ENCODE data around the gene ZDHHC5.
A peak's percentile ranks its signal among the peaks of the same experiment; 100 is the strongest.

ZDHHC5 gene

GRCh38 chr11:57641011-57641807 is 26.7 kb upstream of the ZDHHC5 start:
- DNase-seq (ENCODE audit: low spot score) = peak; percentile 80
- in situ Hi-C loops (cut with MboI; ENCODE audit: low pct_unique_long_range_greater_than_20kb, low sequenced_read_pairs, unreplicated experiment) = loop anchor here (25.0 kb wide), 1 partner anchor 279 kb away; no protein-coding TSS in a partner anchor
- TF ChIP-seq, protein P1, sequence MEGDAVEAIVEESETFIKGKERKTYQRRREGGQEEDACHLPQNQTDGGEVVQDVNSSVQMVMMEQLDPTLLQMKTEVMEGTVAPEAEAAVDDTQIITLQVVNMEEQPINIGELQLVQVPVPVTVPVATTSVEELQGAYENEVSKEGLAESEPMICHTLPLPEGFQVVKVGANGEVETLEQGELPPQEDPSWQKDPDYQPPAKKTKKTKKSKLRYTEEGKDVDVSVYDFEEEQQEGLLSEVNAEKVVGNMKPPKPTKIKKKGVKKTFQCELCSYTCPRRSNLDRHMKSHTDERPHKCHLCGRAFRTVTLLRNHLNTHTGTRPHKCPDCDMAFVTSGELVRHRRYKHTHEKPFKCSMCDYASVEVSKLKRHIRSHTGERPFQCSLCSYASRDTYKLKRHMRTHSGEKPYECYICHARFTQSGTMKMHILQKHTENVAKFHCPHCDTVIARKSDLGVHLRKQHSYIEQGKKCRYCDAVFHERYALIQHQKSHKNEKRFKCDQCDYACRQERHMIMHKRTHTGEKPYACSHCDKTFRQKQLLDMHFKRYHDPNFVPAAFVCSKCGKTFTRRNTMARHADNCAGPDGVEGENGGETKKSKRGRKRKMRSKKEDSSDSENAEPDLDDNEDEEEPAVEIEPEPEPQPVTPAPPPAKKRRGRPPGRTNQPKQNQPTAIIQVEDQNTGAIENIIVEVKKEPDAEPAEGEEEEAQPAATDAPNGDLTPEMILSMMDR (IDR thresholded peaks at IDR 0.05; ENCODE audit: extremely low read depth, insufficient read depth, missing control alignments) = peak; percentile 49

DNA sequence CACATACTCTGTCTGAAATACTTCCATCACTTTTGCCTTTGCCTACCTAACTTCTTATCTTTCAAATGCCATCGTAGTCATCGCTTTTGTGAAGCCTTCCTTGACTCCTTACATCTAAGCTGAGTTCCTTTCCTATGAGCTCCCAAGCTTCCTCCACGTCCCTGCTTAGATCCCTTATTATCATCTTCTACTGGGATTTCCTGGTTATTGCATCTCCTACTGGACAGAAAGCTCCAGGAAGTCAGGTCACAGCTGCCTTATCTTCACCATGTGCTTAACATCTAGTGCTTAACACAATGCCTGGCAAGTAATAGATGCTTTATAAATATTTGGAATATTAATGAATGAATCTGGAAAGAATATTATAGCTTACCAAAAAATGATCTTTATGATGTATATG is 24.1 kb upstream of the ZDHHC5 start:
- in situ Hi-C loops (cut with MboI; ENCODE audit: low pct_unique_long_range_greater_than_20kb, low sequenced_read_pairs, unreplicated experiment) = loop anchor here (25.0 kb wide), 1 partner anchor 282 kb away; no protein-coding TSS in a partner anchor
- no peak for DNase-seq (ENCODE audit: low spot score)

GRCh38 chr11:57644748-57645688 is 22.9 kb upstream of the ZDHHC5 start:
- in situ Hi-C loops (cut with MboI; ENCODE audit: low pct_unique_long_range_greater_than_20kb, low sequenced_read_pairs, unreplicated experiment) = loop anchor here (25.0 kb wide), 1 partner anchor 283 kb away; no protein-coding TSS in a partner anchor
- DNase-seq (ENCODE audit: low spot score) = peak; percentile 84
- TF ChIP-seq, protein P1 (IDR thresholded peaks at IDR 0.05; ENCODE audit: extremely low read depth, insufficient read depth, missing control alignments) = peak; percentile 83

More for the DNA sequence above, 24.1 kb upstream of the ZDHHC5 start:
- TF ChIP-seq, protein P1 (IDR thresholded peaks at IDR 0.05; ENCODE audit: extremely low read depth, insufficient read depth, missing control alignments) = no peak

GRCh38 chr11:57645689-57646085 is 22.2 kb upstream of the ZDHHC5 start:
- TF ChIP-seq, protein P1 (IDR thresholded peaks at IDR 0.05; ENCODE audit: extremely low read depth, insufficient read depth, missing control alignments) = no peak
- DNase-seq (ENCODE audit: low spot score) = no peak
- in situ Hi-C loops (cut with MboI; ENCODE audit: low pct_unique_long_range_greater_than_20kb, low sequenced_read_pairs, unreplicated experiment) = loop anchor here (25.0 kb wide), 1 partner anchor 283 kb away; no protein-coding TSS in a partner anchor

DNA sequence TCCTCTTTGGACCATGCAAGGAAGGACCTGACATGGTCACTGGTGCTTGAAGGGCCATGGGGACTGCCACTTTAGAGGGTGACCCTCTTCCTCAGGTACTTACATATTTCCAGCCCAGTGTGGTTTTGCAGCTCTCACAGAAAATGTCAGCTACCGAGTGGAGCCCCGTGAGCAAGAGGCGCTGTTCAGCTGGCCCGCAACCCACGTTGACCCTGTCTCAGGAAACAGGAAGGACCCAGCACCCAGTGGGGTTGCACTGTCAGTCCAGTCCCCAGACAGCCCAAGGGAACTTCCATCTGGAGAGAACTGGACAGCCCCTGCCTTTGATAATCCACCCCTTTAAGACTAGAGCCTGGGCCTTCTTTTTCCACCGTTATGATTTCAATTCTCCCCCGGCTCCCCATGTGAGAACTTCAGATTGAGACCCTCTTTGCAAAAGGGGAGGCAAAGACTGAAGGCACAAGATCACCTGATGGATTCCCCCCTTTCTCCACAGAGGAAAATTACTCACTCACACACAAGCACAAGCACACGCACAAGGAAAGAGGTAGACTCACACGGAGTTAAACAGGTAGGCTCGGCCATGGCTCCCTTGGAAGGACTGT is 21.6 kb upstream of the ZDHHC5 start:
- in situ Hi-C loops (cut with MboI; ENCODE audit: low pct_unique_long_range_greater_than_20kb, low sequenced_read_pairs, unreplicated experiment) = loop anchor here (25.0 kb wide), 1 partner anchor 284 kb away; no protein-coding TSS in a partner anchor
- TF ChIP-seq, protein P1 (IDR thresholded peaks at IDR 0.05; ENCODE audit: extremely low read depth, insufficient read depth, missing control alignments) = no peak
- peak; percentile 22 for DNase-seq (ENCODE audit: low spot score)

Data from GM13977 (cell line).